Hematopoietic multipotent progenitor cell treated with erythropoietin and hydrocortisone succinate and interleukin-3 and kit ligand, for 6 days (in vitro differentiated cells): Measurements from ENCODE around the gene DUSP9.
A peak's percentile ranks its signal among the peaks of the same experiment; 100 is the strongest.

ENCODE experiments used
- DNase-seq: peaks from one replicate; pipeline ENCODE4 v3.0.0-alpha.2; 2015

DUSP9 gene

GRCh38 chrX:153649915-153650782 lies 3.1 kb downstream of the DUSP9 start:
- DNase-seq, result no peak

DNA sequence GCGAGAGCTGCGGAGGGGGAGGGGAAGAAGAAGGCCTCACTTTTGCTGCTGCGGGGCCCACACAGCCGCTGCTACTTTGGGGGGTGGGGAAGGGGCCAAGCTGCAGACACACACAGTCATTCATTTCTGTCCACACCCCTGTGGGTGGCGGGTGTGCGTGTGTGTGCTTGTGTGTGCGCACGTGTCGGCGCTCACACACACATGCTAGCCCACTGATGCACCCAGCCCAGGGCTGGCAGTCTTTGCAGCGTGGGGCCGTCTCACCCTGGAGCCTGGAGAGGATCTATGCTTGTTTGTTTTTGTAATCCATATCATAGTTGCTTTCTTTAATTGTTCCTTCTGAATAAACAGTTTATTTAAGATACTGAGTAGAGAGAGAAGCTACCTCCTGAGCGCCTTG lies 4.0 kb downstream of the DUSP9 start:
- no peak for DNase-seq

DNA sequence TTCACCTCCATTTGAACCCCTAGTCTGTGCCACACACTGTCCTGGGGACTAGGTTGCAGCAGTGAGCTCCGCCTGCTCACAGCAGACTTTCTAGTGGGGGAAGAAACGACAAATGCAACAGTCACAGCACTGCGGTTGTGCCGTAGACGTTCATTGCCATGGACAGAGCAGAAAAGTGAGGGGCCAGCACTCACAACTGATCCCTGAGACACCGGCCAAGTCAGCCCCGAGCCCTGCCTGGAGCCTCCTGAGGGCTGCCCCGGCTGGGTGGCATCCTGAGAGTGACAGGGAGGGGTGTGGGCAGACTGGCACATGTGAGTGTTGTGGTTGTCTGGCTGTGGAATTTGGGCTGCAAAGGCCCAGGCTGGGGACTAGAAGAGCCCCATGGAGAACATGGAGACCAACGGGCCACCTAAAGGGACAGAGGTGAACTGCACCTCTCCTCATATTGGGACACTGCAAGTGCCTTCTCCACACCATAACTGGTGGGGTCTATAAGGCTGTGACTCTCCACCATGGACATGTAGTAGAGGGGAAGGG lies 4.6 kb downstream of the DUSP9 start:
- peak; percentile 48 for DNase-seq

DNA sequence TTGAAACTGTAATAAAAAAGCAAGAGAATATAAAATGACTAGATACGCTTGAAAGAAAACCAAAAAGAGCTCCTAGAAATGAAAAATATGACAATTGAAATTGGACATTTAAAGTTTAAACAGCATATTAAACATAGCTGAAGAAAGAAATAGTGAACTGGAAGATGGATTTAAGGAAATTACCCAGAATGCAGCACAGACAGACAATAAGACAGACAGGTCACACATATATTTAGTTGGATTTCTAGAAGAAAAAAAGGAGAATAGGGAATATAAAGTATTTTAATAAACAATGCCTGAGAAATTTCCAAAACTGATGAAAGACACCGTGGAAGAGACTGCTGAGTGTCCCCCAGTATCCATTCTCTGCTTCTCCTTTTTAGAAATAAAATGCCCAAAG lies 6.6 kb downstream of the DUSP9 start:
- DNase-seq, result no peak

DNA sequence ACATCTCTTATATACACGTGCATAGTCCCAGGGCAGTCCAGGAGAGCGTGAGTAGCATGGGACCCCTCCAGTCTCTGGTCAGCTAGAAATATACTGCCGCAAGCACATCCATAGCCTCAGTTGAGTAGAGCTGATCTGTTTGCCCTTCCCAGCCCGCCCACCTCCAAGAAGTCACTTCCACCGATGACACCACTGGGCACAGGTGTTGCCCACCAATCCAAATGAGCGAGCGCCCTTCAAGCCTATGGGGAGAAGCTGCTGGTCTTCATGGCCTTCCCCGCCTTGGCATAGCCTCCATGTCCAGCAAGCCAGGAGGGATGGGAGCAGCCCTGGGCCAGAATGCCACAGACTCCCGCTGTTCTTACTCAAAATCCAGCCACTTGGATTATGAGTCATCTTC lies 10.2 kb downstream of the DUSP9 start:
- no peak for DNase-seq

GRCh38 chrX:153659268-153659667 lies 12.3 kb downstream of the DUSP9 start:
- DNase-seq, result no peak

DNA sequence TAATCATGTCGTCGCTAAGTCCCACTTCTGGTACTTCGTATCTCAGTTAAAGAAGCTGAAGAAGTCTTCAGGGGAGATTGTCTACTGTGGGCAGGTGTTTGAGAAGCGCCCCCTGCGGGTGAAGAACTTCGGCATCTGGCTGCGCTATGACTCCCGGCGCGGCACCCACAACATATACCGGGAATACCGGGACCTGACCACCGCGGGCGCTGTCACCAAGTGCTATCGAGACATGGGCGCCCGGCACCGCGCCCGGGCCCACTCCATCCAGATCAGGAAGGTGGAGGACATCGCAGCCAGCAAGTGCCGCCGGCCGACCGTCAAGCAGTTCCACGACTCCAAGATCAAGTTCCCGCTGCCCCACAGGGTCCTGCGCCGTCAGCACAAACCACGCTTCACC lies 15.3 kb downstream of the DUSP9 start:
- DNase-seq, result peak; percentile 59

GRCh38 chrX:153665726-153666306 lies 18.8 kb downstream of the DUSP9 start:
- DNase-seq, result no peak

DNA sequence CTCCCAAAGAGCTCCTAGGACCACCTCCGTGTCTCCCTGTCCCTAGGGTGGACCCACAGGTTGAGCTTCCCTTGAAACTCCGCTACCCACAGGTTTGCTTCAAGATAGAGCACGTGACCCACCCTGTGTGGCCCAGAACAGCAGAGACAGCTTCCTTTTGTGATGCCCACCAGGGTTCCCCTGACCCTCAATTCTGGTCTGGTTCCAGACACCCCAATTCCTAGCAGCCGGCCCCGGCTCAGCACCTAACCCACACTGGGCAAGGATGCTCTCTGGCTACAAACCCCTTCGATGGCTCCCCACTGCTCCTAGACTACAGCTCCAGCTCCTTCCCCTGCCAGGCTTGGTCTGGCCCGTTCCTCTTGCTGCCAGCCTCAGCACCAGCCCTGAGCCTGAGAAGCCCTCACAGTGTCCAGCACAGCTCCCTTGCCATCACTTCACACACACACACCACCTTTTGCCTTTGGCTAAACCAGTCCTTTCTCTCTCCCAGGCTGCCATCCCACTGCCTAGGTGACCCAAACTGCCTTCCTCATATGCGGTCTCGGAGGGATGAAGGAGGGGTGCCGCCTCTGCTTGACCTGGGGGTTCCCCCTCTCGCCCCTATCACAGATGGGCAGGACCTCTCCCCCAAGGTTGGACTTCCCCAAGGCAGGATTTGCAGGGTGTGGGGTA lies 20.4 kb downstream of the DUSP9 start:
- DNase-seq, result no peak

- peak; percentile 81 for DNase-seq
Observed at GRCh38 chrX:153667956-153668396, 21.0 kb downstream of the DUSP9 start.

- DNase-seq, result no peak
Observed at GRCh38 chrX:153668423-153669173, 21.6 kb downstream of the DUSP9 start.

- DNase-seq, result peak; percentile 53
Observed at GRCh38 chrX:153669174-153669890, 22.3 kb downstream of the DUSP9 start.

- no peak for DNase-seq
Observed at GRCh38 chrX:153669901-153670731, 23.1 kb downstream of the DUSP9 start.

- no peak for DNase-seq
Observed at GRCh38 chrX:153670748-153671588, 24.0 kb downstream of the DUSP9 start.

DNA sequence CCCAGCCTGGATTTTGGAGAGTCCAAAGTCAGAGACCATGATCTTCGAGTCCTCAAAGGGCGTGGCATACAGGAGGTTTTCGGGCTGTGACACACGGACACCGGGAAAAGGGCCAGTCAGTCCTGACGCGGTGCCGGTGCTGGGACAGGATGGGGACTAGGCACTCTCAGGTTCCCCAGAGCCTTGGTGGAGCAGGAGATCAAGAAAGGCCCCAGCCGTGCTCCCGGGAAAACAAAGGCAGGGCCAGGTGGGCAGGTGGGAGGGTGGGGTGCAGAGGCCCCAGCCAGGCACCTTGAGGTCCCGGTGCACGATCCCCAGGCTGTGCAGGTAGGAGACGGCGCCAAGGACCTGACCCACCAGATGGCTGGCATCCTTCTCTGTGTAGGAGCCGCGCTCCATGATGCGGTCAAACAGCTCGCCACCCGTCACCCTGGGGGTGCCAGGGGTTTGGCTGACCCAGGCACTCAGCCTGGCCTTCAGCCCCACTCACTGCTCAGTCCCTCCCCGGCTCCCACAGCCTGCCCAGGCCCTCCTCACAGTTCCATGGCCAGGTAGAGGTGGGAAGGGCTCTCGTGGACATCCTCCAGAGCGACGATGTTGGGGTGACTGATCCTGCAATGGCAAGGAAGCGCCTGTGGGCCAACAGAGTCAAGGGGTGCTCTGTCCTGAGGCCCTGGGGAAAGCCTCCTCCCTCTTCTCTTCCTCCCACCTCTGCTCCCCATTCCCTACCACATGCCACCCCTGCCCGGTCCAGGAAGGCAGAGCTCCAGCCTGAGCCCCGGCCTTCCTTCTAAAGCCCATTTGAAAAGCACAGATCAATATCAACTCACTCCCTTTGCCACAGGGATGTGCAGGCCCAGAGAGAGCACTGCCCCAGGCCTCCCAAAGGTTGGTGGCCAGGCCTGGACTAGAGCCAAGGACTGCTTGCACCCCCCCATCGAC lies 24.9 kb downstream of the DUSP9 start:
- no peak for DNase-seq

GRCh38 chrX:153672531-153673427 lies 25.8 kb downstream of the DUSP9 start:
- no peak for DNase-seq

DNA sequence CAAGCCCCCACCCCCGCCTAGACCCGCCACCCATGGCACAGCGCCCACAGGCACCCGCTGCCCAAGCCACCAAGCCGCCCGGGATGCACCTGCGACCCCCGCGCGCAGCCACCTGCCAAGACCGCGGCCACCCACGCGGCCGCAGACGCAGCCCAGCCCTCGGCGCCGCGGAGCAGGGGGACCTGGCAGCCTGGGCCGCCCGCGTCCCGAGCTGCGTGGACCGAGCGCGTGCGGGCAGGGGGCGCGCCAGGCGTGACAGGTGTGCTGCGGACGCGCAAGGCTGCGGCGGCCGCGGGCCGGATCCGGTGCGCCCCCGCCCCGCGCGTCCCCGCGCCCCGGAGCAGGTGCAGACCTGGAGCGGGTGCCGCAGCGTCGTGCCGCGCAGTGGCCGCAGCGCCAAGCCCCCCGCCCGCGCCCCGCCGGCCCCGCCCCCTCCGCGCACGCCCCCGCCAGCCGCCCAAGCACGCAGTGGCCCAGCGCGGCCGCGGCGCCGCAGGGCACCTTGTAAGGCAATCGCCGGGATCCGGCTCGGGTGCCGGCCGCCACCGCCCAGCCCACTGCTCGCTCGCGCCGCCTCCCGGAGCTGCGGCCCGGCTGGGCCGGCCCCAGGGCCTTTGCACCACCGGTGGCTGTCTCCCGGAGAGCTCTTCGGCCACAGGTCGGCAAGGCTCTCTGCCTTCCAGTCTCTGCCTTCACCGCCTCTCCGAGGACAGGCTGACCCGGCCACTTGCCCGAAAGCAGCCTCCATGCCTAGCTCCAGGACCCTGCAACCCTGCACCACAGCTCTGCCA lies 26.6 kb downstream of the DUSP9 start, which contains the start of gene PNCK:
PNCK (minus strand) TSS at position 386 of the 791 bp plus-strand sequence. CDS start 737 bp downstream, outside the sequence.
- no peak for DNase-seq
